ENCODE data around the gene PAPOLG. TPM values are rescaled to one million over a fixed set of nuclear protein-coding genes. Genes with fewer than 3 reads are reported as not detected.

PAPOLG gene
- total and polyA plus RNA-seq, 12 donors, result 4.5 to 18.5 (median 10.6) TPM

GRCh38 chr2:60838481-60838880 lies 82.4 kb downstream of the PAPOLG start:
- H3K4me3 ChIP-seq, result no peak overlapping the region
- H3K9me3 ChIP-seq (replicated peaks in 1 of 3), result no peaks in the 10 kb centered on the region
- intact Hi-C loops (cut with DNase I), result no loop called here
- no peaks in the 10 kb centered on the region for H3K4me1 ChIP-seq (replicated peaks in 1 of 2)
- H3K36me3 ChIP-seq (replicated peaks in 1 of 2), result no peaks in the 10 kb centered on the region
- H3K27me3 ChIP-seq, result no peaks in the 10 kb centered on the region
- no peak for DNase-seq
- TF ChIP-seq POLR2A (IDR thresholded peaks at IDR 0.05) (no peak), CTCF (IDR thresholded peaks at IDR 0.05) (no peak)
- no peak overlapping the region for H3K27ac ChIP-seq
- WGBS, 4 donors, result 72 to 80% (median 77%) methylated on average over 3 of the region's 3 CpGs

GRCh38 chr2:60839126-60839813 lies 83.2 kb downstream of the PAPOLG start:
- 83 to 90% (median 87%) methylated on average over 9 of the region's 9 CpGs for WGBS, 4 donors
- no peak for DNase-seq
- no peak overlapping the region for H3K27ac ChIP-seq
- no peaks in the 10 kb centered on the region for H3K4me1 ChIP-seq (replicated peaks in 1 of 2)
- no peaks in the 10 kb centered on the region for H3K36me3 ChIP-seq (replicated peaks in 1 of 2)
- H3K9me3 ChIP-seq (replicated peaks in 1 of 3), result no peaks in the 10 kb centered on the region
- H3K27me3 ChIP-seq, result no peaks in the 10 kb centered on the region
- TF ChIP-seq CTCF (IDR thresholded peaks at IDR 0.05) (no peak), POLR2A (IDR thresholded peaks at IDR 0.05) (no peak)
- intact Hi-C loops (cut with DNase I), result no loop called here
- H3K4me3 ChIP-seq, result no peak overlapping the region

- H3K36me3 ChIP-seq (replicated peaks in 1 of 2), result no peaks in the 10 kb centered on the region
- no peak for DNase-seq
- intact Hi-C loops (cut with DNase I), result no loop called here
- no peaks in the 10 kb centered on the region for H3K4me1 ChIP-seq (replicated peaks in 1 of 2)
- no peak overlapping the region for H3K27ac ChIP-seq
- no peaks in the 10 kb centered on the region for H3K27me3 ChIP-seq
- 77 to 84% (median 80%) methylated on average over 7 of the region's 7 CpGs for WGBS, 4 donors
- TF ChIP-seq POLR2A (IDR thresholded peaks at IDR 0.05) (no peak), CTCF (IDR thresholded peaks at IDR 0.05) (no peak)
- no peaks in the 10 kb centered on the region for H3K9me3 ChIP-seq (replicated peaks in 1 of 3)
- no peak overlapping the region for H3K4me3 ChIP-seq
These were observed 84.8 kb downstream of the PAPOLG start for GRCh38 chr2:60840880-60841279.

- no peaks in the 10 kb centered on the region for H3K36me3 ChIP-seq (replicated peaks in 1 of 2)
- TF ChIP-seq CTCF (IDR thresholded peaks at IDR 0.05) (no peak), POLR2A (IDR thresholded peaks at IDR 0.05) (no peak)
- DNase-seq, result no peak
- H3K27me3 ChIP-seq, result no peaks in the 10 kb centered on the region
- WGBS, 4 donors, result 83 to 94% (median 89%) methylated on average over 6 of the region's 6 CpGs
- intact Hi-C loops (cut with DNase I), result no loop called here
- no peaks in the 10 kb centered on the region for H3K9me3 ChIP-seq (replicated peaks in 1 of 3)
- H3K4me1 ChIP-seq (replicated peaks in 1 of 2), result no peaks in the 10 kb centered on the region
- no peak overlapping the region for H3K4me3 ChIP-seq
- no peak overlapping the region for H3K27ac ChIP-seq
These were observed 86.9 kb downstream of the PAPOLG start for GRCh38 chr2:60843006-60843405.
